ENCODE data around the gene NACA2.
A peak's percentile ranks its signal among the peaks of the same experiment; 100 is the strongest.
"Not testable (repeated sequence)": the region's sequence is repeated elsewhere in the genome, so short reads cannot be mapped to it uniquely, and the experiment has no call there.

Gene NACA2

DNA sequence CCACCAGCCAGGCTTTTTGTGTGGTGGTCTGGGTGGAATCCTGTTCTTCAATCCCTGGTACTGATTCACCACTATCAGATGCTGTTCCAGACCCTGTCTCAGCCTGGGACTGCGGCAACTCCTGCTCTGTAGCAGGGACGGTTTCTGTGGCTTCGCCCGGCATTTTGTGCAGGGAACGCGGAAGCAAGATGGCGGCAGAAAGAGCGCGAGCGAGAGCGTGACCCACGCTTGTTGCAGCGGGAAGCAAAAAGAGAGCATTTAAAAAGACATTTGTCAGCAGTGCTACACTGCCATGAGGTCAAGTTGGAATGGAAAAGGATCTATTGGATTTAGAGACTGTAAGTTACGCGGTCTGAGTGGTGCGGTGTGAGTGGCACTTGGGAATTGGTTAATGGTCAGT, at the start of gene NACA2:
Gene NACA2 (minus strand): TSS at position 202 of the 400 bp plus-strand sequence. CDS start 39 bp downstream, at position 163.
- DNase-seq: no peak

GRCh38 chr17:61639818-61640217, 48.8 kb upstream of the NACA2 start:
- no peak for DNase-seq

DNA sequence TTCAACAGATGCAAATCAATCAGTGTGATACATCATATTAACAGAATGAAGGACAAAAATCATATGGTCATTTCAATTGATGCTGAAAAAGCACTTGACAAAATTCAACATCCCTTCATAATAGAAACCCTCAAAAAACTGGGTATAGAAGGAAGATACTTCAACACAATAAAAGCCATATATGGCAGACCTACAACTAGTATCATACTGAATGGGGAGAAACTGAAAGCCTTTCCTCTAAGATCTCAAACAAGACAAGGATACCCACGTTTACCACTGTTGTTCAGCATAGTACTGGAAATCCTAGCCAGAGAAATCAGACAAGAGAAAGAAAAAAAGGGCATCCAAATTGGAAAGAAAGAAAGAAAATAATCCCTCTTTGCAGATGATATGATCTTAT, 47.1 kb upstream of the NACA2 start:
- no peak for DNase-seq

DNA sequence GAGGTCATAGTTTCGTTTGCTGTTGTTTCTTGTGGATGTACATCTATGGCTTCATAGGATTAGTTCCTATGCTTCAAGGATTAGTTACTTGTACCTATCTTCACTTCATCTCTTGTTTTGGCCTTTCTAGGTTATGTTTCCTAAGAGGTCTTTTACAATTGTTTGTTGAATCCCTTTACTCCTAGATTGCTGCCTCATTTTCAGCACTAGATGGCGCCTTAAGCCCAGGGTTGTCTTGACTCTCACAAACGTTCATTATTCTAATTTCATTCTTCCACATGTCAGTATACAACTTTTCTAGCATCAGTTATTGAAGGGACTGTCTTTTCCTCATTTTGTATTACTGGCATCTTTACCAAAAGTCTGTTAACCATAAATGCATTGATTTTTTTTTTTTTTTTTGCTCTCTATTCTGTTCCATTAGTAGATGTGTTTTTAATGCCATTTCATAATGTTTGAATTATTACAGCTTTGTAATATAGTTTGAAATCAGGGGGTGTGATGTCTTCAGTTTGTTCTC, 45.0 kb upstream of the NACA2 start:
- peak; percentile 2 for DNase-seq

GRCh38 chr17:61634942-61635538, 44.0 kb upstream of the NACA2 start:
- no peak for DNase-seq

- no peak for DNase-seq
Measured at GRCh38 chr17:61634011-61634539, 43.1 kb upstream of the NACA2 start.

DNA sequence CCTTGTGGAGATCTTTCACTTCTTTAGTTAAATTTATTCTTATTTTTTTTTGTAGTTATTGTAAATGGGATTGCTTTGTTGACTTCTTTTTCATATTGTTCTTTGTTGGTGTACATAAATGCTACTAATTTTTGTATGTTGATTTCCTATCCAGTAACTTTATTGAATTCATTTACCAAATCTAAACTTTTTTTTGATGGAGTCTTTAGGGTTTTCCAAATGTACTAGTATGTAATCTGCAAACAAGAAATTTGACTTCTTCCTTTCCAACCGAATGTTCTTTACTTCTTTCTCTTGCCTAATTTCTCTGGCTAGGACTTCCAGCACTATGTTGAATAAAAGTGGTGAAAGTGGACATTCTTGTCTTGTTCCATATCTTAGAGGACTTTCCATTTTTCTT, 41.8 kb upstream of the NACA2 start:
- DNase-seq: no peak

DNA sequence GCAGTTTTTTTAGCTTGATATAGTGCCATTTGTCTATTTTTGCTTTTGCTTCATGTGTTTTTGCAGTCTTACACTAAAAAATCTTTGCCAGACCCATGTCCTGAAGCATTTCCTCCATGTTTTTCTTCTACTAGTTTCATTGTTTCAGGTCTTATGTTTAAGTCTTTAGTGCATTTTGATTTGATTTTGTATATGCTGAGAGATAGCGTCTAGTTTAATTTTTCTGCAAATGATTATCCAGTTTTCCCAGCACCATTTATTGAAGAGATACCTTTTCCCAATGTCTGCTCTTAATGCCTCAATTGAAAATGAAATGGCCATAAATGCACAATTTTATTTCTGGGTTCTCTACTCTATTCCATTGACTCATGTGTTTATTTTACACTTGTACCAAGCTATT, 40.8 kb upstream of the NACA2 start:
- DNase-seq: no peak

DNA sequence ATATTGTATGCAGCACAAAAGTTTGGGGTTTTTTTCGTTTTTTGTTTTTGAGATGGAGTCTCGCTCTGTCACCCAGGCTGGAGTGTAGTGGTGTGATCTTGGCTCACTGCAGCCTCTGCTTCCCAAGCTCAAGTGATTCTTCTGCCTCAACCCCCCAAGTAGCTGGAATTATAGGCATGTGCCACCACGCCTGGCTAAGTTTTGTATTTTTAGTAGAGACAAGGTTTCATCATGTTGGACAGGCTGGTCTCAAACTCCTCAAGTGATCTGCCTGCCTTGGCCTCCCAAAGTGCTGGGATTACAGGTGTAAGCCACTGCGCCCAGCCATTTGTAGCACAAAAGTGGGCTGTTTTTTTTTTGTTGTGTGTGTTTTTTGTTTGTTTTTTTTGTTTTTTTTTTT, 37.1 kb upstream of the NACA2 start:
- not testable (repeated sequence) for DNase-seq

DNA sequence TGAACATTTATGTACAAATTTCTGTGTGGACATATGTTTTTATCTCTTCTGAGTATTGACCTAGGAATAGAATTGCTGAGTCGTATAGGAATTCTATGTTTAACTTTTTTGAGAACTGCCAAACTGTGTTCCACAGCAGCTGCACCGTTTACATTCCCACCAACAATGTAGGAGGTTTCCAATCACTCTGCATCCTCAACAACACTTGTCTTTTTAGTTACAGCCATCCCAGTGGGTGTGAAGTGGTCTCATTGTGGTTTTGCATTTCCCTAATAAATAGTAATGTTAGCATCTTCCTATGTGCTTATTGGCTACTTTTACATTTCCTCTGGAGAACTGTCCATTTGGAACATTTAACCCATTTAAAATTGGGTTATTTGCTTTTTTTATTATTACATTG, 36.6 kb upstream of the NACA2 start:
- DNase-seq: no peak

DNA sequence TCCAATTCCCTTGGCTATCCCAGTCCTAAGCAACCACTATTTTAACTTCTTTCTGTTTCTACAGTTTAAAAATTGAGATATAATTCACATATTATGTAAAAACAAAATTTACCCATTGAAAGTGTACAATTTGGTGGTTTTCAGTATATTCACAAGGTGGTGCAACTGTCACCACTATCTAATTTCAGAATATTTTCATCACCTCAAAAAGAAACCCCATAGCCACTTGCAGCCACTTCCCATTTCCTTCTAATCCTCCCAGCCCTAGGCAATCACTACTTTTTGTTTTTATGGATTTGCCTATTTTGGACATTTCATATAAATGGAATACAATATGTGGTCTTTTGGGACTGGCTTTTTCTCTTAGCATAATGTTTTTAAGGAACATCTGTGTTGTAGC, 36.1 kb upstream of the NACA2 start:
- DNase-seq: no peak

- no peak for DNase-seq
Measured at GRCh38 chr17:61625564-61625963, 34.5 kb upstream of the NACA2 start.

DNA sequence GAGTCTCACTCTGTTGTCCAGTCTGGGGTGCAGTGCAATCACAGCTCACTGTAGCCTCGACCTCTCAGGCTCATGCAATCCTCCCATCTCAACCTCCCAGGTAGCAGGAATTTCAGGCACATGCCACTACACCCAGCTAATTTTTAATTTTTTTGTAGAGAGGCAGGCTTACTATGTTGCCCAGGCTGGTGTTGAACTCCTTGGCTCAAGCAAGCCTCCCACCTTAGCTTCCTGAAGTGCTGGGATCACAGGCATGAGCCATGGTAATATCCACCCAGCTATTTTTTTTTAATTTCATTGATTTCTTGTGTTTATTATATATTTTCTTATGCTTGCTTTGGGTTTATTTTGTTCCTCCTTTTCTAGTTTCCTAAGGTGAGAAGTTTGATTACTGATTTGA, 33.9 kb upstream of the NACA2 start:
- no peak for DNase-seq

DNA sequence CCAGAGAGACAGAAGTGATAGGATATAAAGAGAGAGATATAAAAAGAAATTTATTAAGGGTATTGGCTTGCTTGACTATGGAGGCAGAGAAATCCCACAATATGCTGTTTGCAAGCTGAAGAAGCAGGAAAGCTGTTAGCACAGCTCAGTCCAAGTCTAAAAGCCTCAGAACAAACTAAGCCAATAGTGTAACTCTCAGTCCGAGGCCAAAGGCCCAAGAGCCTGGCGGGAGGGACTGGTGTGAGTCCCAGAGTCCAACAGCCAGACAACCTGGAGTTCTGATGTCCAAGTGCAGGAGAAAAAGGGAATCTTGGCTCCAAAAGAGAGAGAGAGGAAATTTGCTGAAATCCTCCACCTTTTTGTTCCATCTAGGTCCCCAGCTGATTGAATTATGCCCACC, 30.3 kb upstream of the NACA2 start:
- DNase-seq: no peak

- no peak for DNase-seq
Measured at GRCh38 chr17:61619953-61620352, 28.9 kb upstream of the NACA2 start.

DNA sequence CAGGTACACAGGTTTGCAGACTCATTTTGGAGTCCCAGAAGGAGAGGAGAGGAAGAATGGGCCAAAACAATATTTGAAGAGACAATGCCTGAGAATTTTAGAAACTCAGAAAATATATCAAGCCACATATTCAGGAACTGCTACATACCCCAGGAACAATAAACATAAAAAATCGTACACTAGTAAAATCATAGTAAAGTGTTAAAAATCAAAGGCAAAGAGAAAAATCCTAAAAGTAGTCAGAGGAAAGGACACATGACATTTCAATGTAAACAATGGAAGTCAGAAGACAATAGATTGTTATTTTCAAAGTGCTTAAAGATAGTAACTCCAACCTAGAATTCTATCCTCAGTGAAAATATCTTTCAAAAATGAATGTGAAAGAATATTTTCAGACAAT, 28.5 kb upstream of the NACA2 start:
- DNase-seq: no peak

DNA sequence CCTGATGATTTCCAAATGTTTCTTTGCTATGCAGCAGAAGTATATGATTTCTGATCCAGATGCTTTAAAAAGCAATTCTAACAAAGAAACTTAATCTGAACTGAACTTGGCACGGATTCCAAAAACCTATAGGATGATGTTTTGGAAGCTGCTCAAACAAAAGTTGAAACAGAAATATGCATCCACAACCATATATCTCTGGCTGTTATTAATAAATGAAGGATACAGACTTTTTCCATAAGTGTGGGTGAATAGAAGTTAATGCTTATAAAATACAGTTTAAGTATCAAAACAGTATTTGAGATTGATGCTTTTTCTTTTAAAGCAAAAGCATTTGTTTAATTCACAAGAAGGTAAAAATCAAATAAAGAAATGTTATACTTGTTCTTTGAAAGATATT, 27.9 kb upstream of the NACA2 start:
- no peak for DNase-seq

- no peak for DNase-seq
Measured at GRCh38 chr17:61617330-61617729, 26.3 kb upstream of the NACA2 start.

GRCh38 chr17:61616783-61617182, 25.8 kb upstream of the NACA2 start:
- DNase-seq: no peak

DNA sequence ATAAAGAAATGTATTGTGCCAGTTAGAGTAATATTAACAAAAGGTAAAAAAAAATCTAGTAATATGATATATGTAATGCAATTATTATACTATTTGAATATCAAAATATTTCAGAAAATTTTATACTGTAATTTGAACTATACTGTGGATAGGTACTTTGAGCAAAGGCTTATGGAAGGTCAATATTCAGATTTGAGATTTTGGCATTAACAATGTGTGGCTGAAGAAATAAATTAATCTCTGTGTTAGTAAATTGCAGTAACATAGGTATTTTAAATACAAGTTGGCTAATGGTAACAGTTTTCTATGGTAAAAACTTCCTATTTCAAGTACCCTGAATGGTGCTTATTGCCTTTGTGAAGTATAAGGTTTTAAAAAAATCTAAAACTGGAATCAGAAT, 23.2 kb upstream of the NACA2 start:
- no peak for DNase-seq

DNA sequence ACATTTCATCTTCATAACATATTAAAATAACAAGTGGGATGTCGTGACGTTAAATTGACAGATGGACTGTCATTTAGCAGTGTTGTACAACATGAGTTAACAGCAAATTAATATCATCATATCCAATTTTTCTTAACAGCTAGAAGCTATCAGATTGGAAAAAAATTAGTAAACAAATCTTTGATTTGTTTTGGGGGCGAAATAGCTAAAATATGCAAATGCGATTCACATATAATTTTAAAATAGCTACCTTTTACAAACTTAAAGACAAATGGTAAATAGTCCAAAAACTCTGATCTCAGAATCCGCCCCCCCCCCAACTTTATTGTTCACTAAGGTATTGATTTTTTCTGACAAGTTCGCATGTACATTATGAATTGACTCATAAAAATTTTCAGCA, 20.3 kb upstream of the NACA2 start:
- no peak for DNase-seq

DNA sequence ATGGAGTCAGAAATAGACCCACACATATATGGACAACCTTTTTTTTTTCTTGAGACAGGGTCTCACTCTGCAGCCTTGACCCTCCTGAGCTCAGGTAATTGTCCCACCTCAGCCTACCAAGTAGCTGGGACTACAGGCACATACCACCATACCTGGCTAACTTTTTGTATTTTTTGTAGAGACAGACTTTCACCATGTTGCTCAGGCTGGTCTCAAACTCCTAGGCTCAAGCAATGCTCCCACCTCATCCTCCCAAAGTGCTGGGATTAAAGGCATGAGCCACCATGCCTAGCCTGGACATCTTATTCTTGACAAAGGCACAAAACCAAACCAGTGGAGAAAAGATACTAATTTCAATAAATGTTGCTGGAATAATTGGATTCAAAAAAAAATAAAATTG, 14.7 kb upstream of the NACA2 start:
- no peak for DNase-seq

GRCh38 chr17:61601297-61601696, 10.3 kb upstream of the NACA2 start:
- no peak for DNase-seq

- no peak for DNase-seq
Measured at GRCh38 chr17:61600621-61601020, 9.6 kb upstream of the NACA2 start.

DNA sequence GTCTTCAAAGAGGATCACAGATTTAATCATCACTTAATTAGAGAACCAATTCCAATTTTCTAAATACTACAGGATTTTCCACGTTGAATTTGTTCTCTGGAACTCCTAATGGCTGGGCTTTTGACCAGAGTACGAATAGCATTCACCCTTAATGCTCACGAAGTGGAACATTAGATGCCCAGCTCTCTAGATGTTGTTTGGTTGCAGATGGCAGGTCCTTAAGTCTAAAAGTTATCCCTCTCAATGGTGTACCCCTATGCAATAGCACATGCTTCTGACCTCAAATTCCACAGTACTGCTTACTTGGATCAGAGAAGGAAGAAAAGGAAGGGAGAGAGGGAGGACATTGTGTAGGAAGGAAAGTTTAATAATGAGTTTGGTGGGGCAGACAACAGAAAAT, 8.6 kb upstream of the NACA2 start:
- no peak for DNase-seq
